ENCODE results near the gene CDH13. TPM values are rescaled to one million over a fixed set of nuclear protein-coding genes. Genes with fewer than 3 reads are reported as not detected.

CDH13 gene
- polyA plus RNA-seq, 1 experiment = 113 TPM

DNA sequence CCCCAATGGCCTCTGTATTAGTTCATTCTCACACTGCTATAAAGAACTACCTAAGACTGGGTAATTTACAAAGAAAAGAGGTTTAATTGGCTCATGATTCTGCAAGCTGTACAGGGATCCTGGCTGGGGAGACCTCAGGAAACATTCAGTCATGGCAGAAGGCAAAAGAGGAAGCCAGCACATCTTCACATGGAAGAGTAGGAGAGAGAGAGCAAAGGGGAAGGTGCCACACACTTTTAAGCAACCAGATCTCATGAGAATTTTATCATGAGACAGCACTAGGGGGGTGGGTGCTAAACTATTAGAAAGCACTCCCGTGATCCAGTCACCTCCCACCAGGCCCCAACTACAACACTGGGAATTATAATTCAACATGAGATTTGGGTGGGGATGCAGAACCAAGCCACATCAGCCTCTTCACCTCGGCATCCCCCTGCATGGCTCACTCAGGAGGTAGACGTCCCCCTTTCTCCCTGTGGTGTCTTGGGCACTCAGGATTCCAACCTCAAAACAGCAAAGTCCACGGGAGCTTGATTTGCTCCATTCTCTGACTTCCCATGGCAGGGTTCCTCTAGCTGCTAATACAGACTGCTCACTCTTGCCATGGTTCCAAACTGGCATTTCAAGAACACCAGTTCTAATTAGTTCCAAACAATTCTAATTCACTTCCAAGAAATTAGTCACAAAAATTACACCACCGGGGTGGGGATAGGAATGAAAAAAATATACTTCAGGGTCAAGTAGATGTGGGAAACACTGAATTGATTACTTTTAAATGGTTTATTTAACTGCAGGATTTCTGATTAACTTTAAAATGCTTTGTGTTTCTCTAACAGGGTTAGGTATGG, 977.2 kb downstream of the CDH13 start:
- TF ChIP-seq, protein P1, sequence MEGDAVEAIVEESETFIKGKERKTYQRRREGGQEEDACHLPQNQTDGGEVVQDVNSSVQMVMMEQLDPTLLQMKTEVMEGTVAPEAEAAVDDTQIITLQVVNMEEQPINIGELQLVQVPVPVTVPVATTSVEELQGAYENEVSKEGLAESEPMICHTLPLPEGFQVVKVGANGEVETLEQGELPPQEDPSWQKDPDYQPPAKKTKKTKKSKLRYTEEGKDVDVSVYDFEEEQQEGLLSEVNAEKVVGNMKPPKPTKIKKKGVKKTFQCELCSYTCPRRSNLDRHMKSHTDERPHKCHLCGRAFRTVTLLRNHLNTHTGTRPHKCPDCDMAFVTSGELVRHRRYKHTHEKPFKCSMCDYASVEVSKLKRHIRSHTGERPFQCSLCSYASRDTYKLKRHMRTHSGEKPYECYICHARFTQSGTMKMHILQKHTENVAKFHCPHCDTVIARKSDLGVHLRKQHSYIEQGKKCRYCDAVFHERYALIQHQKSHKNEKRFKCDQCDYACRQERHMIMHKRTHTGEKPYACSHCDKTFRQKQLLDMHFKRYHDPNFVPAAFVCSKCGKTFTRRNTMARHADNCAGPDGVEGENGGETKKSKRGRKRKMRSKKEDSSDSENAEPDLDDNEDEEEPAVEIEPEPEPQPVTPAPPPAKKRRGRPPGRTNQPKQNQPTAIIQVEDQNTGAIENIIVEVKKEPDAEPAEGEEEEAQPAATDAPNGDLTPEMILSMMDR (IDR thresholded peaks at IDR 0.05; ENCODE audit: insufficient read depth, low read depth, low read length) = no peak
- no peak overlapping the region for H3K4me3 ChIP-seq (ENCODE audit: low read depth, low read length)
- ChIA-PET POLR2A (no interaction called here), CTCF (interaction anchor here (1.1 kb wide), 1 partner anchor 9 kb away, joined by 3 read pairs; no protein-coding TSS in a partner anchor)
- H3K36me3 ChIP-seq (ENCODE audit: control insufficient read depth, insufficient read depth, low read length) = no peaks in the 10 kb centered on the region
- no peak for DNase-seq (ENCODE audit: low read depth)
- H3K27me3 ChIP-seq (ENCODE audit: control insufficient read depth, insufficient read depth, low read length) = no peaks in the 10 kb centered on the region

- Histone ChIP-seq H3K4me3 (ENCODE audit: low read depth, low read length) (no peak overlapping the region), H3K36me3 (ENCODE audit: control insufficient read depth, insufficient read depth, low read length) (no peaks in the 10 kb centered on the region), H3K27me3 (ENCODE audit: control insufficient read depth, insufficient read depth, low read length) (no peaks in the 10 kb centered on the region)
- no peak for DNase-seq (ENCODE audit: low read depth)
- POLR2A ChIA-PET = no interaction called here
- TF ChIP-seq, protein P1 (IDR thresholded peaks at IDR 0.05; ENCODE audit: insufficient read depth, low read depth, low read length) = no peak
- CTCF ChIA-PET = interaction anchor here (0.6 to 1.4 kb wide), 2 partner anchors 19 to 151 kb away, joined by 3 to 4 read pairs; no protein-coding TSS in a partner anchor
Observed at GRCh38 chr16:83606486-83607030, 979.8 kb downstream of the CDH13 start.

GRCh38 chr16:83609178-83609577, 982.4 kb downstream of the CDH13 start:
- Histone ChIP-seq H3K27me3 (ENCODE audit: control insufficient read depth, insufficient read depth, low read length) (no peaks in the 10 kb centered on the region), H3K36me3 (ENCODE audit: control insufficient read depth, insufficient read depth, low read length) (no peaks in the 10 kb centered on the region), H3K4me3 (ENCODE audit: low read depth, low read length) (no peak overlapping the region)
- DNase-seq (ENCODE audit: low read depth) = no peak
- ChIA-PET POLR2A (no interaction called here), CTCF (interaction anchor here (0.6 kb wide), 1 partner anchor 1407 kb away, joined by 4 read pairs; no protein-coding TSS in a partner anchor)
- TF ChIP-seq, protein P1 (IDR thresholded peaks at IDR 0.05; ENCODE audit: insufficient read depth, low read depth, low read length) = no peak

GRCh38 chr16:83615141-83615952, 988.6 kb downstream of the CDH13 start:
- Histone ChIP-seq H3K4me3 (ENCODE audit: low read depth, low read length) (no peak overlapping the region), H3K36me3 (ENCODE audit: control insufficient read depth, insufficient read depth, low read length) (no peaks in the 10 kb centered on the region), H3K27me3 (ENCODE audit: control insufficient read depth, insufficient read depth, low read length) (no peaks in the 10 kb centered on the region)
- TF ChIP-seq, protein P1 (IDR thresholded peaks at IDR 0.05; ENCODE audit: insufficient read depth, low read depth, low read length) = no peak
- ChIA-PET POLR2A (interaction anchor here (0.6 kb wide), 1 partner anchor 75 kb away, joined by 3 read pairs; no protein-coding TSS in a partner anchor), CTCF (interaction anchor here (1.0 kb wide), 1 partner anchor 11 kb away, joined by 3 read pairs; no protein-coding TSS in a partner anchor)
- DNase-seq (ENCODE audit: low read depth) = no peak
